BE2C (cell line): ENCODE data around the gene GRIK5.
"Not testable (repeated sequence)": the region's sequence is repeated elsewhere in the genome, so short reads cannot be mapped to it uniquely, and the experiment has no call there.

ENCODE experiments used
- DNase-seq: peaks from one replicate; pipeline ENCODE4 v3.0.0-alpha.2; 2020
- H3K27me3 ChIP-seq: fragments of 250-450 bp; sonication (Bioruptor Pico); 2 replicates; pipeline ENCODE4 v1.5.1; 2020; ENCODE audit warnings: mild to moderate bottlenecking
- H3K36me3 ChIP-seq: fragments of 250-450 bp; sonication (Bioruptor Pico); 2 replicates; pipeline ENCODE4 v1.5.1; 2020; ENCODE audit warnings: mild to moderate bottlenecking
- H3K4me1 ChIP-seq: fragments of 250-450 bp; sonication (Bioruptor Pico); 2 replicates; pipeline ENCODE4 v1.5.1; 2020
- H3K4me3 ChIP-seq: 2 replicates; pipeline ENCODE4 v1.5.1; 2011; ENCODE audit warnings: low read depth, low read length
- H3K9me3 ChIP-seq: fragments of 250-450 bp; sonication (Bioruptor Pico); 2 replicates; pipeline ENCODE4 v1.5.1; 2020
- TF ChIP-seq, protein P1 (sequence below): IDR thresholded peaks from 2 replicates; pipeline ENCODE4 v1.5.1; 2012; ENCODE audit warnings: mild to moderate bottlenecking, low read depth, low read length

The GRIK5 gene

DNA sequence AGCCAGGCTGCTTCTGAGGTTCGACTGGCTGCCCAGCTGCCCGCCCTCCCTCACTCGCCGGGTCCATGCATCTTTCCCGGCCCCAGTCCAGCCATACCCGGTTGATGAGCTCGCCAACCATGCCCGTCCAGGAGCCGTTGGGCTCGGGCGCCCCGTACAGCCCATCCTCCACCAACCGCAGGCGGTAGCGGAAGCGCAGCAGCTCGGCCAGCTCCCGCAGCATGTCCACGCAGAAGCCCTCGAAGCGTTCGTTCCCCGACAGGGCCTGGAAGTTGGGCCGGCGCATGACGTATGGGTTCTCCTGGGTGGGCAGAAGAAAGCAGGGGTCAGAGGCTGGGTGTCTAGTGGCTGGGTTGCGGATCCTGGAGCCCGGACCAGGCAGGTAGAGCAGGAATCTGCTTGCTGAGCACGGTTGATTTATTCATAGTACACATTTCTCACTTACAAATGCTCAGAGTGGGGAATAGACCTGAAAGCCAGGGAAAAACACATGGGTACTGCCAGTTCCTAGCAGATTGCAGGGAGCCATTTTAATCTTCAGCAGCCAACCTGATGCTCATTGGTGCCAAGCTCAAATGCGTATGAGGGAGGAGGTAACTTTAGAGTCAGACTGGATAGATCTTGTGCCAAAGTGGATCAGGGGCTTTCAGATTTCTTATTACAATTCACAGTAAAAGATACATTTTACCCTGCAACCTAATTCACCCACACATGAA lies 27.4 kb downstream of the GRIK5 start:
- Histone ChIP-seq H3K4me1 (peaks cover 16% of the 10 kb centered on the region; the same call in 1 of the 2 replicates), H3K9me3 (no peaks in the 10 kb centered on the region), H3K27me3 (no peaks in the 10 kb centered on the region), H3K4me3 (no peak overlapping the region), H3K36me3 (no peaks in the 10 kb centered on the region)
- DNase-seq: no peak
- TF ChIP-seq, protein P1, sequence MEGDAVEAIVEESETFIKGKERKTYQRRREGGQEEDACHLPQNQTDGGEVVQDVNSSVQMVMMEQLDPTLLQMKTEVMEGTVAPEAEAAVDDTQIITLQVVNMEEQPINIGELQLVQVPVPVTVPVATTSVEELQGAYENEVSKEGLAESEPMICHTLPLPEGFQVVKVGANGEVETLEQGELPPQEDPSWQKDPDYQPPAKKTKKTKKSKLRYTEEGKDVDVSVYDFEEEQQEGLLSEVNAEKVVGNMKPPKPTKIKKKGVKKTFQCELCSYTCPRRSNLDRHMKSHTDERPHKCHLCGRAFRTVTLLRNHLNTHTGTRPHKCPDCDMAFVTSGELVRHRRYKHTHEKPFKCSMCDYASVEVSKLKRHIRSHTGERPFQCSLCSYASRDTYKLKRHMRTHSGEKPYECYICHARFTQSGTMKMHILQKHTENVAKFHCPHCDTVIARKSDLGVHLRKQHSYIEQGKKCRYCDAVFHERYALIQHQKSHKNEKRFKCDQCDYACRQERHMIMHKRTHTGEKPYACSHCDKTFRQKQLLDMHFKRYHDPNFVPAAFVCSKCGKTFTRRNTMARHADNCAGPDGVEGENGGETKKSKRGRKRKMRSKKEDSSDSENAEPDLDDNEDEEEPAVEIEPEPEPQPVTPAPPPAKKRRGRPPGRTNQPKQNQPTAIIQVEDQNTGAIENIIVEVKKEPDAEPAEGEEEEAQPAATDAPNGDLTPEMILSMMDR: no peak

DNA sequence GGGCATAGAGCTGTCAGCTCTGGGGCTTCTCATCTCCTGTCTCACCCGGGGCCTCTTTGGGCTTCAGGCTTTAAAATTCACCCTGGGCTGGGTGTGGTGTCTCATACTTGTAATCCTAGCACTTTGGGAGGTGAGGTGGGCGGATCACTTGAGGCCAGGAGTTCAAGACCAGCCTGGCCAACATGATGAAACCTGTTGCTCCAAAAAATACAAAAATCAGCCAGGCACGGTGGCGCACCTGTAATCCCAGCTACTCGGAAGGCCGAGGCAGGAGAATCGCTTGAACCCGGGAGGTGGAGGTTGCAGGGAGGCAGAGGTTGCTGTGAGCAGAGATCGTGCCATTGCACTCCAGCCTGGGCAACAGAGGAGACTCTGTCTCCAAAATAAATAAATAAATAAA lies 29.5 kb downstream of the GRIK5 start:
- H3K9me3 ChIP-seq, H3K4me3 ChIP-seq, DNase-seq, H3K27me3 ChIP-seq, H3K36me3 ChIP-seq: not testable (repeated sequence)
- H3K4me1 ChIP-seq: peaks cover 16% of the 10 kb centered on the region; the same call in 1 of the 2 replicates

DNA sequence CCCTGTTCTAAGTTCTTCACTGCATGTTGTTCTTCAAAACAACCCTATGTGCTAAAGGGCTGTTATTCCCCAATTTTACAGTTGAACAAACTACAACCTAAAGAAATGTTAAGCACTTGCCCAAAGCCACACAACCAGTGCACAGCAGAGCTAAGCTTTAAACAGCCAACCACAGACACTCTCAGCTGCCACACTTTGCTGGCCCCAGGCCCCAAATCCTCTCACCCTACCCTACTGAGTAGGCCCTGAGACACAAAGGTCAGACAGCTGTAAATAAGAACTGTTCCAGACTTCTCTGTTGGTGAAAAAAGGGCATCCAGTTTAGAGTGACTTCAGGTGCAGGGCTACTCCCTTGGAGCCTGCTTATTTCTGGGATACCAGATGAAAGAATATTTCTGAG lies 30.0 kb downstream of the GRIK5 start:
- no peak overlapping the region for H3K4me3 ChIP-seq
- peaks cover 16% of the 10 kb centered on the region for H3K4me1 ChIP-seq
- H3K27me3 ChIP-seq: no peaks in the 10 kb centered on the region
- TF ChIP-seq, protein P1: no peak
- DNase-seq: no peak
- H3K36me3 ChIP-seq: no peaks in the 10 kb centered on the region
- H3K9me3 ChIP-seq: no peaks in the 10 kb centered on the region

- TF ChIP-seq, protein P1: no peak
- no peaks in the 10 kb centered on the region for H3K36me3 ChIP-seq
Measured at GRCh38 chr19:42038666-42039065, 31.3 kb downstream of the GRIK5 start.

DNA sequence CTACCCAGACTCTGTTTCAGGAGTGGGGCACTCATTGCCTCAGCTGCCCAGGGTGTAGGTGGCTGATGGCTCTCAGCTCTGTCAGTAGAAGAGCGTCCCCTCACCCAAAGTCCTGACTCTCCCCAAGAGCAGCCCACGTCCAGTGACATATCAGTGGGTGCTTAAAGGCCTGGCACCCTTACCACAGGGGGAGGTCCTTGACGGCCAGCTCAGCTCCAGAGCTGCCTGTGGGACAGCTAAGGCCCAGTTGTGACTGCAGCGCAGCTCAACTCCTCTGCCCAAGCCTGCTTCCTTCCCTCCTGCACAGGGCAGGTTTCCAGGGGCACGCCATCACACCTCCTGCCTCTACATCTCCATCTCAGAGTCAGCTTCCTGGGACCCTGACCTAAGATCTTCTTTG lies 32.4 kb downstream of the GRIK5 start:
- peaks cover 13% of the 10 kb centered on the region for H3K4me1 ChIP-seq
- no peaks in the 10 kb centered on the region for H3K36me3 ChIP-seq
- no peak overlapping the region for H3K4me3 ChIP-seq
- H3K9me3 ChIP-seq: no peaks in the 10 kb centered on the region
- DNase-seq: no peak
- no peaks in the 10 kb centered on the region for H3K27me3 ChIP-seq
- TF ChIP-seq, protein P1: no peak

More at GRCh38 chr19:42038666-42039065, 31.3 kb downstream of the GRIK5 start:
- peak; percentile 82 for DNase-seq
- no peaks in the 10 kb centered on the region for H3K9me3 ChIP-seq
- H3K4me3 ChIP-seq: no peak overlapping the region
- H3K4me1 ChIP-seq: peaks cover 18% of the 10 kb centered on the region
- H3K27me3 ChIP-seq: no peaks in the 10 kb centered on the region

GRCh38 chr19:42034640-42035391 lies 35.2 kb downstream of the GRIK5 start:
- H3K36me3 ChIP-seq, H3K9me3 ChIP-seq, H3K27me3 ChIP-seq: not testable (repeated sequence)
- DNase-seq: peak; percentile 80
- TF ChIP-seq, protein P1: peak; percentile 91
- peak overlapping the region; percentile 28 for H3K4me3 ChIP-seq
- peaks cover 10% of the 10 kb centered on the region for H3K4me1 ChIP-seq
